HG03521 (cell line): ENCODE measurements around the gene PDE2A.

Experiments used
- ATAC-seq: cut with Tn5 transposase; IDR thresholded peaks from one replicate; pipeline ENCODE4 v1.9.1; 2021; ENCODE audit warnings: mild to moderate bottlenecking, moderate library complexity; ENCODE audit not compliant: unreplicated experiment

The PDE2A gene

GRCh38 chr11:72594493-72595291, 79.5 kb downstream of the PDE2A start:
- ATAC-seq, result no peak

DNA sequence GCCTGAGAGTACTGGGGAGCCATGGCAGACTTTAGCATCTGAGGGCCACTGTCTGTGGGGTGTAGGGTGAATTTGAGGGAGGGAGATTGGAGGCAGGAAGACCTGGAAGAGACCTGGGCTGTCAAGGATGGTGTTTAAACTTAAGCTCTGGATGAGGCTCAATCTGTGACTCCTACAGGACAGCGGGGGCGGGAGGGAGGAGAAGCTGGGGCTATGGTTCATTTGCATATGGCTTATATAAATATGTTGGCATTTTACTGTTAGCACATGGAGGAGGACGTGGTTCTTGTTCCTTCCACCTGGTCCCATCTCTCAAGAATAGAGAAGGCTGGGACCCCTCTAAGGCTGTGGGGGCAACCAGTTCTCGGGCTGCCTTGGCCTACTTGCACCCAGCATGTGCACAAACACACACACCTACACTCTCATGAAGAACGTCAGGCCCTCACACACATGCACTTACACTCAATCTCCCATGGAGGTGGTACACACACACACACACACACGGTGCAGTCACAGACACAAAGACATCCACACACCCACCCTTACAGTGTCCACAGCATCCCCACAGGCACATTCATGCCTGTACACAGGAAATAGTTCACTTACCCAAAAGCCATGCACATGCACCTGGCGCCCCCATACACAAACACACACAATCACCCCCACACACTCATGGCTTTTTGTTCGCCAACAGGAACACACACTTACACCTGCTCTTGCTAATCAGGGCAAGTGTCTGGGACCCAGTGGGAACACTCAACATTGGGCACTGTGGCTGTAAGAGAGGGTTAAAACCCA, 81.3 kb downstream of the PDE2A start:
- no peak for ATAC-seq

GRCh38 chr11:72591785-72592502, 82.3 kb downstream of the PDE2A start:
- no peak for ATAC-seq

GRCh38 chr11:72591023-72591422, 83.2 kb downstream of the PDE2A start:
- ATAC-seq, result no peak

DNA sequence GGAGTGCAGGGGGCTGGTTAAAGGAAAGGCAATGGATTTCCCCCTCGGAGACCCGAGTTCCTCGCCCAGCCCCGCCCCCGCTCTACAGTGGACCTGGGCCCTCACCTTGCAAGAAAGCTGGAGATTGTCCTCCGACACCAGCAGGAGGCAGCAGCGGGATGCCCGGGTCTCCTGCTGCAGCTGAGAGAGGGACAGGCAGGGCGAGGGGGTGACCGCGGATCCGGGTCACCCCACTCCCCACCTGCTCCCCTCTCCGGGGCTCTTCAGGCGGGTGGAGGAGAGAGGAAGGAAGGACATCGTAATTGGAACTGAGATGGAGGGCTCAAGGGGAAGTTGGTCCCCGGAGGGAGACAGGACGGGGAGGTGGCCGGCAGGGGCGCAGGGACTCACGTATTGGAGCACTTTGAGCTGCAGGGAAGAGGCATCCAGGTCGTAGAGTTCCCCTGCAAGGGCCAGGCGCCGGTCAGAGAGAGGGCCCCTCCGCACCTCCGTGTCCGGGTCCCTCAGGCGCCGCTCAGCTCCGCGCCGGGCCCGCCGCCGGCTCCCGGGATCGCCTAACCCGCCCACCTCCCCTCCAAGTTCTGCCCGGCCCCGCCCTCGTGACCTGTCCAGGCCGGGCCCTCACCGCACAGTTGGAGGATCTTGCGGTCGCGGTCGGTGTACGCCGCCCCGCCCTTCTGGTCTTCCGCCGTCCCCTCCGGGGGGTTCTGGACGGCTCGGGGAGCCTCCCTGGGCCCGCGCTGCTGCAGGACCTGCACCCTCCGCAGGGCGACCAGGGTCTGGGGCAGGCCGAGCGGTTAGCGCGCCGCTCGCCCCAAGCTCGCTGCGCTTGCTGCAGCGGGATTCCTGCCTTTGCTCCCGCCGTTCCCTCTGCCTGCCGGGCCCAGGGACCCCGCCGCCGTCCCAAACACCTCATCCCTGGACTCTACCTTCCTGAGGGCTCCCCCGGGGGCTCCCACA, 84.1 kb downstream of the PDE2A start:
- no peak for ATAC-seq

- no peak for ATAC-seq
Measured at GRCh38 chr11:72588421-72589410, 85.5 kb downstream of the PDE2A start.

- no peak for ATAC-seq
Measured at GRCh38 chr11:72587696-72588095, 86.5 kb downstream of the PDE2A start.

GRCh38 chr11:72586321-72587090, 87.7 kb downstream of the PDE2A start:
- no peak for ATAC-seq

- ATAC-seq, result no peak
Measured at GRCh38 chr11:72585762-72586311, 88.4 kb downstream of the PDE2A start.

DNA sequence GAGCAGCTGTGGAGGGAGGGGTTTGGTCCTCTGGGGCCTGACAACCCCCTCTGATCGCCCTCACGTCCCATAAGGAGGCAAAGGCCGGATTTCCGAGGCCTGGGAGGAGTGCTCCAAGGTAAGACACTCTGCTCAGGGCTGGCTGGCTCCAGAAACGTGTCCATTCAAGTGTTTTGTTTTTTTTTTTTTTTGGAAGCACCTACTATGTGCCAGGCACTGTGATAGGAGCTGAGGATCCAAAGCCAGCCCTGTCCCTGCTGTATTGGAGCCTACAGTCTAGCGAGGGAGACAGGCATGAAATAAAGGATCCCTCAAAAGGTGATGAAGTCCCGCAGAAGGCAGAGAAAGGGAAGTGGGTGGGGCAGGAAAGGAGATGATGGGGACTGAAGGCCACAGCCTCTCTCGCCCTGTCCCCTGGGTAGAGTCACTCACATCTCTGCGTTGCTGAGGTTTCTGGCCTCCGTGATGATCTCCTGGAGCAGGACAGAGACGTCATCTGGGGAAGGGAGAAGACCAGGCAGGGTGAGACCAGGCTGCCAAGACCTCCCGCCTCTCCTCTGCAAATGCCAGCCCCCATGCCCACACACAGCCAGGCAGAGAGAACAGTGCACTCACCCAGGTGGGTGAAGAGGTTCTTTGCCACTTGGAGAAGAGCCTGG, 89.2 kb downstream of the PDE2A start:
- no peak for ATAC-seq

DNA sequence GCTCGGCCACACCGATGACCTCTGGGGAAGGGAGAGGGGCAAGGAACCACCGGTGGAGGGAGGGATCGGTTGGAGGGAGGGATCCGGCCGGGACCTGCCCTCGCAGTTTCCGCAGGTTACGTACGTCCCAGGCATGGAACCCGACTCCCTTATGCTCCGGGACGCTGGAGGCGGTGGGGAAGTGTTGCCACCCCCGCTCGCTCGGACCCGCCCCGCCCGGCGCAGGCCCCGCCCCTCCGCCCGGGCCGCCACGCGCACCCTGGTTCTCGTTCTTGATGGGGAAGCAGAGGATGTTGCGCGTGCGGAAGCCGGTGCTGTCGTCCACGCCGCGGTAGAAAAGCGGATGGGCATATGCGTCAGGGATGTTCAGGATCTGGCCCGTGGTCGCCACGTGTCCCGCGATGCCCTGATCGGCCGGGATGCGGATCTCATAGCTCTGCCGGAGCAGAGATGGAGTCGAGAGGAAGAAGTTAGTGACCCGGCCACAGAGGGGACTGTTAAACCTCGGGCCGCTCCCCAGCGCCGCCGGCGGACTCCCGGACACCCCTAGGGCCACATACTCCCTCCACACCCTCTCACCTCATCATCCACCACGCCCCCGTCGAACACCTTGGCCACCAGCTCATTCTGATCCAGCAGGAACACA, 89.8 kb downstream of the PDE2A start:
- no peak for ATAC-seq

GRCh38 chr11:72583616-72584292, 90.5 kb downstream of the PDE2A start:
- ATAC-seq, result no peak

GRCh38 chr11:72583177-72583553, 91.1 kb downstream of the PDE2A start:
- ATAC-seq, result no peak

DNA sequence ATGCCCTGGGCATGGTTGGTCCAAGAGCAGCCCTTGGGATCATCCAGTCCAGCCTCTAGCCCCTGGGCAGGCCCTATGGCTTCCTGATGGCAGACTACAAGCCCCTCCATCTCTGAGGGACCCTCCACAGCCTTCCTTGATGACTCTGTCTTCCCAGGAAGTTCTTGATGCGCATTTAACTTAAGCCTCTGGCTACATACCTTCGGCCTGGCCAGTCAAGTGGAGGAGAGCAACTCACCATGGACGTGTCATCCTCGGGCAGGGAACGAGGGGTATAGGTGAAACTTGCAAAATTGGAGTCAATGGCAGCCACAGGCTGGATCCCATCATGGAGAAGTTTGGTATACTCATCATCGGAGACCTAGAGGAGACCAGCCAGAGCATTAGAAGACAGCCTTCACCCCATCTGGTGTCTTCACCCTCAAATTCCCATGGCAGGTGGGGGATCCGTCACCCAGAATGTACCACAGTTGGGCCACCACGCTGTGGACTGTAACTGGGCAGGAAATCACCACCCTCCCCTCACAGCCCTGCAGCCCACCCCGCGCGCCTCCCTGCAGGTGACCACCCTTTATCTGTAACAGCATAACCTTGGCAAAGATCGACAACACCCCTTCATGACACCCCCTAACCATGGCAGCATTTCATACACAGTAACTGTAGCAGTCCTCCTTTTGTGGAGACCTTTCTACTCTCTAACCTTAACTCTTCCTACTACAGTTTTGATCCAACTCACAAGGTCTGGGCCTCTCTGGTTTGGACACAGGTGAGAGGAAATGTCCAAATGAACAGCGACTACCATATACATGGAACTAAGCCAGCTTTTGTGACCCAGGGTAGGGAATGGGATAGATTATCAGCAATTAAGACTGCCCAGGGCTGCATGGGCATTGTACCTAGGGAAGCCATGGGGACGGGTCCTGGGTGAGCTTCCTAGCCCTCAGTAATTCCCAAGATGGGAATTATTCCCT, 91.7 kb downstream of the PDE2A start:
- ATAC-seq, result no peak

DNA sequence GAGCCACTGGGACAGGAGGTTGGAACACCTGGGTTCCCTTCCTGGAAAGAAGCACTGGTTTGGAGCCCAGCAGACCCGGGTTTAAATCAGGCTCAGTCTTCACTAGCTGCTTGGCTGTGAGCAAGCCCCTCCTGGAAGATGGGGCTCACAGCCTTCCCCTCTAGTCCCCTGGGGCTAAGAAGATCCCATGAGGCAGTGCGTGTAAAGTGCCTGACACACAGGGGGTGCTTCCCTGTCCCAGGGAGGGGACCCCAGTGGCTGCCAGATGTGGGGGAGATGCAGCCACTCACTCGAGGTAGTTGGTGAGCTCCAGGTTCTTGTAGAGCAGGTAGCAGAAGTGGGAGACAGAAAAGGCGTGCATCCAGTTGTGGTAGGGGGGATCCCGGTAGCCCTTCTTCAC, 93.2 kb downstream of the PDE2A start:
- ATAC-seq, result no peak

DNA sequence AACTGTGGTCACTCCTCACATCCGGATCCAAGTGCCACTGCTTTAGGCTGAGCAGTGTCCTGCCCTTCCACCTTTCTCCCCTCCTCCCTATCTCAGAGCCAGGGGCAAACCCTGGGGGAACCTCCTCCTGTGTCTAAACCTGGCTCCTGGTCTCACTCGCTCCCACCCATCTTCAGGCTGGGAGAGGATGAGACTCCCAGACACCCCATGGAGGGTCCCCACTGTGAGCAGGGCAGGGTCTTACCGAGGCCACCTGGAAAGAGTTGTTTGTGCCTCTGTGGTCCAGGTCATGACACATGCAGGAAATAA, 93.6 kb downstream of the PDE2A start:
- no peak for ATAC-seq
